HG03469 (cell line): ENCODE results near the gene PTPRN2.

ENCODE experiments used
- ATAC-seq: cut with Tn5 transposase; IDR thresholded peaks from one replicate; pipeline ENCODE4 v1.9.1; 2021; ENCODE audit warnings: mild to moderate bottlenecking, moderate library complexity, moderate number of reproducible peaks; ENCODE audit not compliant: unreplicated experiment

The PTPRN2 gene

DNA sequence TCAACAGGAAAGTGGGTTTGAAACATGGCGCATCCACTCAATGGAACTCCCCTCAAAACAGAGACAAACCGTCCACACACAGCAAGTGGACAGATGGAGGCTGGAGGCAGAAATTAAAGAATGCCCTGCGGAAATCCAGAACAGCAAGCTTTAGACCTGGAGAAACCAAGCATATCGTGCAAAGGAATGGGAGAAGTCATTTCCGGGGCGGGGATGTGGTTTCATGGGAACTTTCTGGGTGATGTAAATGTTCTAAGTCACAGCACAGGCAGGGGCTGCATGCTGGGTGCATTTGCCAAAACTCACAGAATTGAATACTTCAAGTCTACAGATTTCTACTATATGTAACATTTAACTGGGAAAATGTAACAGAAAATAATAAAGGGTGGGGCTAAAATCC, 213.0 kb downstream of the PTPRN2 start:
- ATAC-seq: no peak

GRCh38 chr7:158374146-158374545, 213.5 kb downstream of the PTPRN2 start:
- no peak for ATAC-seq

- ATAC-seq: no peak
Observed at GRCh38 chr7:158373476-158374133, 214.0 kb downstream of the PTPRN2 start.

- no peak for ATAC-seq
Observed at GRCh38 chr7:158372400-158373342, 215.0 kb downstream of the PTPRN2 start.

- ATAC-seq: no peak
Observed at GRCh38 chr7:158371856-158372255, 215.8 kb downstream of the PTPRN2 start.

DNA sequence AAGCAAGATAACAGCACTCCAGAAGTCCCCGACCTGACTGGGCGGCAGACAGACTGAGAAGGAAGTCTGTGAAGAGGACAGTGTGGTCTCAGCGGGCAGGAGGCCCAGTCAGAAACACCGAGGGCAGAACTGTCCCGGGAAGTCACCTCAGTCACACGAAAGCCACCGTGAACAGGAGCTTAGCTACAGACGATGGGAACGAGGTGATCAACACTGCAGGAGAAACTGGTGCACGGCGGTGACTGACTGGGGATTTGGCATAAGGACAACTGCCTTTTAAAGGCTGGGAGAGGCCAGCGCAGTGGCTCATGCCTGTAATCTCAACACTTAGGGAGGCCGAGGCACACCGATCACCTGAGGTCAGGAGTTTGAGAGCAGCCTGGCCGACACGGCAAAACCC, 217.8 kb downstream of the PTPRN2 start:
- no peak for ATAC-seq

DNA sequence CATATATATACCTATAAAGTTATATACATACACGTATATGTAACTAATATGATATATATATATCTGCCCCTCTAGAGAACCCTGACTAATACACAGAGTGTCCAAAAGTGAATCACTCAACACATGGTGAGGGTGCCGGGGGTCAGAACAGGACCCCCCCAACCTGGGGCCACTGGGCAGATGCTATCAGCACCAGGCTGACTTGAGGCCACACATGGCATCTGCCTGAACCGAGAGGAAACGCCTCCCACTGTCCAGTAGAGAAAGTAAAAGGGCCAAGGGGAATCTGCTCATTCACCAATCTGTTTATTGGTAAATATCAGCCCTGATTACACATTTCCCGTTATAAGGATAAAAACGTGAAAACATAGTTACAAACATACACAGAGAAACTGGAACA, 218.3 kb downstream of the PTPRN2 start:
- no peak for ATAC-seq

DNA sequence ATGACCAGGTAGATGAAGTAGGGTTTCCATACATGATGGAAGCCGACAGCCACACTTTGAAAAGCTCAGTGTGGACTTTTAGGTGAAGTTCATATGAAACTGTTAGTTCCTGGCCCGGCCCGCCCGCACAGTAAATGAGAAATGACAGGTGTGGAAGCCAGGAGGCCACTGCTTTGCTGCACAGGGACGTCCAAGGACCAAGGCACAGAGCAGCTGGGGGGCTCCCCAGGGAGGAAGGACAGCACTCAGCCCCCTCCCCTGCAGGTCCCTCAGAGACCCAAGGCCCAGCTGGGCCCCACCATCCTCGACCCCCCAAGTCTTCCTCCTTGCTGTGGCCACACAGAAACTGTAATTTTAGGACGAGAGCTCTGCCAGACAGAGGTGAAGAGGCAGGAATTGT, 219.2 kb downstream of the PTPRN2 start:
- ATAC-seq: no peak

- ATAC-seq: no peak
Observed at GRCh38 chr7:158367634-158367982, 220.0 kb downstream of the PTPRN2 start.

- no peak for ATAC-seq
Observed at GRCh38 chr7:158366916-158367633, 220.5 kb downstream of the PTPRN2 start.

DNA sequence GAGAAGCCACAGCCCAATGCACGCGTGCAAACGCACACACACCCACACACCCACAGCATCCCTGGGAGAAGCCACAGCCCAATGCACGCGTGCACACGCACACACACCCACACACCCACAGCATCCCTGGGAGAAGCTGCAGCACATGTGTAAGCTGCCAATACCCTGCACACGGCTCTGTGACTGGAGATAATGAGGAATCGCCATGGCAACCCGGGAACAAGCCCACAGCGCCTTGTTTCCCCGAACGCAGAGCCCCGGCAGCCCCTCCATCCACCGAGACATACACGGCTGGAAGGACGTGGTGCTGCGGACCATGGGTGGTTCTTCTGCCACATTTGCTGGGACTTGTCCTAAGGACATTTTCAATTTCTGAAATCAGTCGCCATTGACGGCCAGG, 221.3 kb downstream of the PTPRN2 start:
- no peak for ATAC-seq

DNA sequence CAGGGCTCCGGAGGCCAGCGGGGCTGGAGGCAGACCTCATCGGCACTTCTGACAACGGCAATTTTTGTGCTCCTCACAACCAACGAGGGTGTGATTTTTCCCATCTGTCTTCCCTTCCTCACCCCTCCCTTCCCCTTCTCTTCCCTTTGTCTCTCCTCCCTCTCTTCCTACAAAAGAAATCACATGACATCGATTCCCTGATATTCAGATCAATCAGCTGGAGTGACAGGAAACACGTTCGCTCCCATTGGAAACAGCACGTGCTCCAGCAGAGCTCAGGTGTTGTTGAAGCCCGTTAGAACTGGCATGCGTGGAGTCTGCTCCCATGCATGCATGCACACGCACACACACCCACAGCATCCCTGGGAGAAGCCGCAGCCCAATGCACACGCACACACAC, 222.4 kb downstream of the PTPRN2 start:
- ATAC-seq: no peak

GRCh38 chr7:158364451-158364850, 223.2 kb downstream of the PTPRN2 start:
- no peak for ATAC-seq

DNA sequence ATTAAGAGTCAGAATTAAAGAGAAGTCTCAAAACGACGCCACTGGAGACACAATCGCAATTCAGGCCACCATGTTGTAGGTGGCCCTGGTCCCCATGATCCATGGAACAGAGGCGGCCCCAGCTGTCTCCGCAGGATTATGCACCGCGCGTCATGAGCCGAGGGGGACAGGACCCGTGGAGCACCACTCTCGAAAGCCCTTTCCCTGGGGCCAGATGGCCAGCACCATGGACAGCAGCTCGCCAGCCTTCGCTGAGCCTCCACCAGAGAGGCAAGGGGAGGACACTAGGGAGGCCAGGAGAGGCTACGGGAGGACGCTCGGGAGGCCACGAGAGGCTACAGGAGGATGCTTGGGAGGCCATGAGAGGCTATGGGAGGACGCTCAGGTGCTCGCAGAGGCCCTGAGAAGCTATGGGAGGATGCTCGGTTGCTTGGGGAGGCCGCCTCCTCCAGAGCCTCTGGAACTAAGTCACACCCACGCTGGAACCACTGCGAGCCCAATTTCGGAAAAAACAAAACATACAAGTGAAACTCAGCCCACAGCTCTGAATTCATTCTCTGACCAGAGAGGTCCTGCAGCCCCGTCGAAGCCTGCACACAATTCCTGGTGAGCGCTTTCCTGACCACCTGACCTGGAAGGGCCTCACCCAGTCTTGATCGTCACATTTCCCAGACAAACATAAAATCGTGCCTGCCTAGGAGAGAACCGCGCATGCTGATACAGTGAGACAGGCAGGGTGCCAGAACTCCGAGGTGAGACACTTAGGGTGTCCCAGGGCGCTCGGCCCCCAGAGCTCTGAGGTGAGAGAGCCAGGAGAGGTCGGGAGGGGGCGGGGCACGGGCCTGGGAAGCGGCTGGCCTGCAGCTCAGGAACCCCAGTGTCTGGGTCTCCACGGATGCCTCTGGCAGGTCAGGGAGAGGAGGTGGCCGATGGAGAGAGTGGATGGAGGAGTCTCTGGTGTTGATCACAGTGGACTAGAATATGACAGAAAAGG, 224.4 kb downstream of the PTPRN2 start:
- no peak for ATAC-seq

DNA sequence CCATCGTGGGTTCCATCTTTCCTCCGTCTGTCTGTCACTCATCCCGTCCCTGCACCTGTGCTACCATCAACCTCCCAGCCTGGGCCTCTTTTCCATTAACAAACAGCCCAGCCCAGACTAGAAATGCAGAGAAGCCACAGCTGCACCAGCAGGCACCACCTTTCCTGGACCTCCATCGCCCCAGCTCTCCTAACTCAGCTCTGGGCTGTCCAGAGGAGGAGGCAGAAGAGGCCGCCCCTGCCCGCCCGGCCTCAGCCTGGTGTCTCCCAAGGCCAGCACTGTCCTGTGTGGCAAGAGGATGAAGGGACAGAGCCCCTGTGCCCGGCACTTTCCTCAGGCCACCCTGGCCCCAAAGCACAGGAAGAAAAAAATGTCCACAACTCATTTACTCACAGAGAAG, 225.6 kb downstream of the PTPRN2 start:
- no peak for ATAC-seq

DNA sequence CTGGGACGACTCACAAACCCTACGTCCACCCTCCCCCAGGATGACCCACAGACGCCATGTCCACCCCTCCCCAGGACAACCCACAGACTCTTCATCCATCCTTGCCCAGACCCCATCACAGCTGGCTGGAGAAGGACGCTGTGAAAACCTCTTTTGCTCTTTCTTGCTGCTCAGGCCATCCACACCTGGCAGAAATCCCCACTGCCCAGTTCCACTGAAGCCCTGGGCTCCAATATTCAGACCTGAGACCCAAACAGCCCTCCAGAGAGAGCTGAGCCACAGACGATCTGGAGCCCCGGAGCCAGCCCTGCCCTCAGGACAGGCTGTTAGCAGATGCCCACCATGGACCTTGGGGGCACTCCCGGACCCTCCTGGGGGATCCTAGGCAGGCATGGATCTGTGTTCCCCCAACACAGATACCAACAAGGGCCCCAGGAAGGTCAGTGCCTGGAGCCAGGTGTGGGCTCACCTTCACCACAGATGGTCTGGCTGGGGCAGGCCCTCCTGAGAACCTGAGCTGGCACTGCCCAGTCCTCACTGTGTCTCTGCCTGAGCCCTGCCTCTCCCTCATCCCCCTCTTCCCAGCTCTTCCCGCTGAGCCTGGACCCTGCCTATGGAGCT, 226.2 kb downstream of the PTPRN2 start:
- no peak for ATAC-seq

- ATAC-seq: no peak
Observed at GRCh38 chr7:158358926-158359645, 228.5 kb downstream of the PTPRN2 start.

GRCh38 chr7:158357898-158358821, 229.5 kb downstream of the PTPRN2 start:
- no peak for ATAC-seq
